HepG2 (cell line): Measurements from ENCODE around the gene HPDL.

Experiments used
- FOSL2 ChIP-seq: sonication (generic); formaldehyde crosslinking; IDR thresholded peaks from 2 replicates; pipeline ENCODE4 v1.4.0; 2020; ENCODE audit warnings: missing genetic modification reagents
- POLR2A ChIP-seq, 2 experiments: IDR thresholded peaks; 2 replicates each; pipeline ENCODE4 v1.6.1; 2011; ENCODE audit warnings: low read depth in 2 of 2, low read length in 2 of 2, mild to moderate bottlenecking in 1 of 2, moderate library complexity in 1 of 2; ENCODE audit not compliant: insufficient read depth in 1 of 2
- ZNF138 ChIP-seq: sonication (generic); formaldehyde crosslinking; IDR thresholded peaks from 2 replicates; pipeline ENCODE4 v1.5.0; 2020; ENCODE audit warnings: mild to moderate bottlenecking, low read depth, missing genetic modification reagents
- ZNF274 ChIP-seq: sonication (generic); formaldehyde crosslinking; IDR thresholded peaks from 2 replicates; pipeline ENCODE4 v1.5.1; 2020; ENCODE audit warnings: mild to moderate bottlenecking, missing genetic modification reagents
- TF ChIP-seq, protein P1 (sequence below): sonication (generic); formaldehyde crosslinking; IDR thresholded peaks from 2 replicates; pipeline ENCODE4 v1.5.0; 2020; ENCODE audit warnings: mild to moderate bottlenecking, missing genetic modification reagents
- TF ChIP-seq, protein P2 (sequence below): sonication (generic); formaldehyde crosslinking; conservative IDR thresholded peaks from 2 replicates; pipeline ENCODE4 v1.4.0; 2020; ENCODE audit warnings: missing genetic modification reagents
- TF ChIP-seq, protein P3 (sequence below): sonication (generic); formaldehyde crosslinking; IDR thresholded peaks from 2 replicates; pipeline ENCODE4 v1.4.0; 2020; ENCODE audit warnings: missing genetic modification reagents

DNA sequence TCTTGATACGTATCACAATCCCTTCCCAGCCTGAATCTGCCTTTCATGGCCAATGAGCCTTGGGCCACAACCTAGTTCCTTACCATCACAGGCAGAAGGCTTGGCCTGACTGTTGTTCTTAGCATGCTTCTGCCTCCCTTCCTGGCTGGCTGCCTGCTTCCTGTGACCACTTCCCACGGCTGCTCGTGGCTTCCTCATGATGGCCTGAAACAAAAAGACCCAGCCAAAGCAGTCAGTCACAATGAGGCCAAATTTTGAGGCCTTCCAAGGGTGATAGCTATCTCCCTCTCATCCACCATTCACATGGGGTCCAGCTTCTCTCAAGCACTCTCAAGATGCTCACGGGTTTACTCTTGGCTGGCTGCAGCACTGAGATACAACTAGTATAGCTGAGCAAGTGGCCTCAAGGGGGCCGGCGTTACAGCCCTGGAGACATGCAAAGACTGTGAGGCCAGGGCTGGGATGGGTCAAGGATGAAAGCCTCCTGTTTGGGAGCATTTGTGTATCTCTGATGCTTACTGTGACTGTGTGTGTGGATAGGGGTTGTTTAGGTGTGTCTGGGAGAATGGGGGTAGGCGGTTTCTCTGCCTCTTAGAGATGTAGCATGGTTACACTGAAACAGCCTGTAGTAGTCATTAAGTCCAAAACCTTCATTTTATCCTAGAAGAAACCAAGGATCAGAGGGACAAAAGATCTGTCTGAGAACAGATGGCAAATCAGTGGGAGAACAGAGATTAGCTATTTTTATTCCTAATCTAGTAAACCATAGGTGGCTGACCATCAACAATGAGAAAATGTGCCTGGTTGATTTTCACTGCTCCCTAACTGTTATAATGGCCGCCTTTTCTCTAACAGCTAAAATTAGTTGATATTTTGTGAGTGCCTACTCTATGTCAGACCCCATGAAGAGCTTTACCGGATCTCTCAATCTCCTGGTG is 7.9 kb downstream of the HPDL start:
- TF ChIP-seq, protein P1, sequence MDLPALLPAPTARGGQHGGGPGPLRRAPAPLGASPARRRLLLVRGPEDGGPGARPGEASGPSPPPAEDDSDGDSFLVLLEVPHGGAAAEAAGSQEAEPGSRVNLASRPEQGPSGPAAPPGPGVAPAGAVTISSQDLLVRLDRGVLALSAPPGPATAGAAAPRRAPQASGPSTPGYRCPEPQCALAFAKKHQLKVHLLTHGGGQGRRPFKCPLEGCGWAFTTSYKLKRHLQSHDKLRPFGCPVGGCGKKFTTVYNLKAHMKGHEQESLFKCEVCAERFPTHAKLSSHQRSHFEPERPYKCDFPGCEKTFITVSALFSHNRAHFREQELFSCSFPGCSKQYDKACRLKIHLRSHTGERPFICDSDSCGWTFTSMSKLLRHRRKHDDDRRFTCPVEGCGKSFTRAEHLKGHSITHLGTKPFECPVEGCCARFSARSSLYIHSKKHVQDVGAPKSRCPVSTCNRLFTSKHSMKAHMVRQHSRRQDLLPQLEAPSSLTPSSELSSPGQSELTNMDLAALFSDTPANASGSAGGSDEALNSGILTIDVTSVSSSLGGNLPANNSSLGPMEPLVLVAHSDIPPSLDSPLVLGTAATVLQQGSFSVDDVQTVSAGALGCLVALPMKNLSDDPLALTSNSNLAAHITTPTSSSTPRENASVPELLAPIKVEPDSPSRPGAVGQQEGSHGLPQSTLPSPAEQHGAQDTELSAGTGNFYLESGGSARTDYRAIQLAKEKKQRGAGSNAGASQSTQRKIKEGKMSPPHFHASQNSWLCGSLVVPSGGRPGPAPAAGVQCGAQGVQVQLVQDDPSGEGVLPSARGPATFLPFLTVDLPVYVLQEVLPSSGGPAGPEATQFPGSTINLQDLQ: no peak
- no peak for TF ChIP-seq POLR2A (IDR thresholded peaks at IDR 0.05; ENCODE audit: insufficient read depth in 1 of 2, low read depth in 2 of 2, low read length in 2 of 2)
- no peak for TF ChIP-seq FOSL2 (CRISPR knock-in tag)
- TF ChIP-seq, protein P2, sequence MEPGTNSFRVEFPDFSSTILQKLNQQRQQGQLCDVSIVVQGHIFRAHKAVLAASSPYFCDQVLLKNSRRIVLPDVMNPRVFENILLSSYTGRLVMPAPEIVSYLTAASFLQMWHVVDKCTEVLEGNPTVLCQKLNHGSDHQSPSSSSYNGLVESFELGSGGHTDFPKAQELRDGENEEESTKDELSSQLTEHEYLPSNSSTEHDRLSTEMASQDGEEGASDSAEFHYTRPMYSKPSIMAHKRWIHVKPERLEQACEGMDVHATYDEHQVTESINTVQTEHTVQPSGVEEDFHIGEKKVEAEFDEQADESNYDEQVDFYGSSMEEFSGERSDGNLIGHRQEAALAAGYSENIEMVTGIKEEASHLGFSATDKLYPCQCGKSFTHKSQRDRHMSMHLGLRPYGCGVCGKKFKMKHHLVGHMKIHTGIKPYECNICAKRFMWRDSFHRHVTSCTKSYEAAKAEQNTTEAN (CRISPR knock-in tag): no peak
- TF ChIP-seq, protein P3, sequence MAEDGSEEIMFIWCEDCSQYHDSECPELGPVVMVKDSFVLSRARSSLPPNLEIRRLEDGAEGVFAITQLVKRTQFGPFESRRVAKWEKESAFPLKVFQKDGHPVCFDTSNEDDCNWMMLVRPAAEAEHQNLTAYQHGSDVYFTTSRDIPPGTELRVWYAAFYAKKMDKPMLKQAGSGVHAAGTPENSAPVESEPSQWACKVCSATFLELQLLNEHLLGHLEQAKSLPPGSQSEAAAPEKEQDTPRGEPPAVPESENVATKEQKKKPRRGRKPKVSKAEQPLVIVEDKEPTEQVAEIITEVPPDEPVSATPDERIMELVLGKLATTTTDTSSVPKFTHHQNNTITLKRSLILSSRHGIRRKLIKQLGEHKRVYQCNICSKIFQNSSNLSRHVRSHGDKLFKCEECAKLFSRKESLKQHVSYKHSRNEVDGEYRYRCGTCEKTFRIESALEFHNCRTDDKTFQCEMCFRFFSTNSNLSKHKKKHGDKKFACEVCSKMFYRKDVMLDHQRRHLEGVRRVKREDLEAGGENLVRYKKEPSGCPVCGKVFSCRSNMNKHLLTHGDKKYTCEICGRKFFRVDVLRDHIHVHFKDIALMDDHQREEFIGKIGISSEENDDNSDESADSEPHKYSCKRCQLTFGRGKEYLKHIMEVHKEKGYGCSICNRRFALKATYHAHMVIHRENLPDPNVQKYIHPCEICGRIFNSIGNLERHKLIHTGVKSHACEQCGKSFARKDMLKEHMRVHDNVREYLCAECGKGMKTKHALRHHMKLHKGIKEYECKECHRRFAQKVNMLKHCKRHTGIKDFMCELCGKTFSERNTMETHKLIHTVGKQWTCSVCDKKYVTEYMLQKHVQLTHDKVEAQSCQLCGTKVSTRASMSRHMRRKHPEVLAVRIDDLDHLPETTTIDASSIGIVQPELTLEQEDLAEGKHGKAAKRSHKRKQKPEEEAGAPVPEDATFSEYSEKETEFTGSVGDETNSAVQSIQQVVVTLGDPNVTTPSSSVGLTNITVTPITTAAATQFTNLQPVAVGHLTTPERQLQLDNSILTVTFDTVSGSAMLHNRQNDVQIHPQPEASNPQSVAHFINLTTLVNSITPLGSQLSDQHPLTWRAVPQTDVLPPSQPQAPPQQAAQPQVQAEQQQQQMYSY (CRISPR knock-in tag): no peak
- TF ChIP-seq ZNF274 (CRISPR knock-in tag): no peak
- TF ChIP-seq ZNF138 (CRISPR knock-in tag): no peak
